CD14-positive monocyte (primary cell): ENCODE measurements around the gene PEDS1. TPM values are rescaled to one million over a fixed set of nuclear protein-coding genes. Genes with fewer than 3 reads are reported as not detected.

Experiments
- DNase-seq, 3 donors: peaks; one replicate each; pipeline ENCODE4 v3.0.0-alpha.2; 2011 to 2022
- H2AFZ ChIP-seq: 2 replicates; pipeline ENCODE4 v1.6.0; 2012; ENCODE audit warnings: mild to moderate bottlenecking, low read depth, low read length, inconsistent platforms; ENCODE audit not compliant: insufficient read depth, poor library complexity, severe bottlenecking
- H3K27ac ChIP-seq, 2 donors: 1 replicate in 1 of 2; 2 replicates in 1 of 2; pipeline ENCODE4 v1.5.1; 2012 to 2013; ENCODE audit warnings: low read length in 2 of 2, control low read depth in 1 of 2, inconsistent platforms in 1 of 2, low read depth in 1 of 2, mild to moderate bottlenecking in 1 of 2
- H3K27me3 ChIP-seq, 2 donors: one replicate each; pipeline versions ENCODE4 v1.6.0 to v1.6.1; 2011 to 2013; ENCODE audit warnings: low read length in 2 of 2; ENCODE audit not compliant: control insufficient read depth in 2 of 2, insufficient read depth in 2 of 2
- H3K36me3 ChIP-seq, 2 donors: replicated peaks in 1 of 2; 1 replicate in 1 of 2; 2 replicates in 1 of 2; pipeline versions ENCODE4 v1.5.1 to v1.6.1; 2012 to 2013; ENCODE audit warnings: low read length in 2 of 2, control low read depth in 1 of 2, inconsistent platforms in 1 of 2, mild to moderate bottlenecking in 1 of 2; ENCODE audit not compliant: insufficient read depth in 2 of 2, control insufficient read depth in 1 of 2
- H3K4me1 ChIP-seq, 2 donors: 1 replicate in 1 of 2; 2 replicates in 1 of 2; pipeline versions ENCODE4 v1.5.1 to v1.6.1; 2012 to 2013; ENCODE audit warnings: low read length in 2 of 2, control low read depth in 1 of 2, inconsistent platforms in 1 of 2, mild to moderate bottlenecking in 1 of 2, moderate library complexity in 1 of 2; ENCODE audit not compliant: insufficient read depth in 2 of 2, control insufficient read depth in 1 of 2
- H3K4me2 ChIP-seq: replicated peaks from 2 replicates; pipeline ENCODE3; 2012; ENCODE audit warnings: low read length, moderate library complexity, mild to moderate bottlenecking; ENCODE audit not compliant: poor library complexity, severe bottlenecking; ENCODE audit errors: extremely low read depth
- H3K4me3 ChIP-seq, 3 experiments: fragments of 200-600 bp in 1 of 3; sonication (generic) in 1 of 3; replicated peaks in 1 of 3; 1 replicate in 2 of 3; 2 replicates in 1 of 3; pipeline ENCODE4 v1.5.1; 2011 to 2013; ENCODE audit warnings: low read length in 3 of 3, mild to moderate bottlenecking in 3 of 3, control low read depth in 2 of 3, low read depth in 2 of 3, inconsistent platforms in 1 of 3, moderate library complexity in 1 of 3
- H3K79me2 ChIP-seq: 2 replicates; pipeline ENCODE4 v1.6.0; 2012; ENCODE audit warnings: mild to moderate bottlenecking, control low read depth, inconsistent platforms, low read length, moderate library complexity; ENCODE audit not compliant: insufficient read depth
- H3K9ac ChIP-seq: 2 replicates; pipeline ENCODE4 v1.6.0; 2017; ENCODE audit warnings: low read length, mild to moderate bottlenecking; ENCODE audit not compliant: insufficient read depth, poor library complexity, severe bottlenecking
- H3K9me3 ChIP-seq, 2 donors: replicated peaks in 1 of 2; 1 replicate in 1 of 2; 2 replicates in 1 of 2; pipeline versions ENCODE4 v1.5.1 to v1.6.1; 2012 to 2013; ENCODE audit warnings: low read length in 2 of 2, control low read depth in 1 of 2; ENCODE audit not compliant: control insufficient read depth in 1 of 2, insufficient read depth in 1 of 2
- H4K20me1 ChIP-seq: 2 replicates; pipeline ENCODE4 v1.6.0; 2012; ENCODE audit warnings: mild to moderate bottlenecking, low read length, control low read depth, moderate library complexity; ENCODE audit not compliant: insufficient read depth
- H3K27ac Mint-ChIP-seq, 7 donors: one replicate each; pipeline ENCODE4 v1.8.0; 2020; ENCODE audit warnings: mild to moderate bottlenecking in 7 of 7, mixed read lengths in 7 of 7, moderate library complexity in 6 of 7, inconsistent platforms in 2 of 7
- H3K27me3 Mint-ChIP-seq, 3 donors: one replicate each; pipeline ENCODE4 v1.8.0; 2021 to 2022; ENCODE audit warnings: low read depth in 3 of 3, mild to moderate bottlenecking in 3 of 3, mixed read lengths in 3 of 3, moderate library complexity in 3 of 3, inconsistent platforms in 1 of 3
- H3K36me3 Mint-ChIP-seq, 2 donors: one replicate each; pipeline ENCODE4 v1.8.0; 2020; ENCODE audit warnings: mixed read lengths in 2 of 2, inconsistent platforms in 1 of 2, mild to moderate bottlenecking in 1 of 2
- H3K4me1 Mint-ChIP-seq: one replicate; pipeline ENCODE4 v1.8.0; 2020; ENCODE audit warnings: mild to moderate bottlenecking, mixed read lengths
- H3K4me3 Mint-ChIP-seq, 2 donors: one replicate each; pipeline ENCODE4 v1.8.0; 2020; ENCODE audit warnings: mild to moderate bottlenecking in 2 of 2, mixed read lengths in 2 of 2, moderate library complexity in 1 of 2
- H3K9me3 Mint-ChIP-seq, 7 donors: one replicate each; pipeline ENCODE4 v1.8.0; 2020 to 2022; ENCODE audit warnings: mixed read lengths in 7 of 7, mild to moderate bottlenecking in 6 of 7, moderate library complexity in 6 of 7, inconsistent platforms in 2 of 7
- CTCF ChIP-seq: fragments of 200-600 bp; IDR thresholded peaks from one replicate; pipeline ENCODE4 v1.8.0; 2022; ENCODE audit warnings: antibody characterized with exemption, mild to moderate bottlenecking
- WGBS: methylation state at CpG from one replicate; pipeline ENCODE4 v1.1.5; 2013; ENCODE audit warnings: missing lambda C conversion rate; ENCODE audit not compliant: insufficient coverage; 5-methylcytosine and 5-hydroxymethylcytosine counted together
- intact Hi-C, 2 donors: fragments of 100-400 bp; cut with micrococcal nuclease; formaldehyde crosslinking; loops; one replicate each; pipeline versions ENCODE4 v1.15.0 to v1.15.1; 2023
- polyA plus RNA-seq, 3 donors: library from polyadenylated mRNA; depleted of rRNA in 1 of 3; unstranded in 2 of 3; stranded (reverse) in 1 of 3; fragments of 300-500 nt in 2 of 3; fragments of >200 nt in 1 of 3; fragmentation: Illumina TruSeq in 2 of 3; gene quantifications; 1 replicate in 2 of 3; 2 replicates in 1 of 3; pipeline ENCODE4 v1.2.3, GENCODE V29; 2012 to 2021

Gene PEDS1
- polyA plus RNA-seq, 3 donors, result 19.6 to 48.1 (median 25.2) TPM

GRCh38 chr20:50196248-50196647 is 42.7 kb upstream of the PEDS1 start:
- no peak for TF ChIP-seq CTCF
- H3K79me2 ChIP-seq, result peaks cover 49% of the 10 kb centered on the region
- Mint-ChIP-seq H3K4me3 (peak overlapping the region in 1 of 2 donors; percentile 62), H3K36me3 (peaks cover 45 to 47% of the 10 kb centered on the region in 2 donors), H3K9me3 (peaks cover 0 to 14% (median 0%) of the 10 kb centered on the region in 7 donors), H3K27me3 (peaks cover 0 to 6% (median 0%) of the 10 kb centered on the region in 3 donors), H3K4me1 (peaks cover 55% of the 10 kb centered on the region), H3K27ac (peak overlapping the region in 6 of 7 donors; percentile 57 to 97 (median 85))
- peaks cover 66% of the 10 kb centered on the region for H4K20me1 ChIP-seq
- 100% methylated on average over 2 of the region's 4 CpGs for WGBS
- peaks cover 43 to 54% of the 10 kb centered on the region in 2 donors for H3K4me1 ChIP-seq
- peak overlapping the region; percentile 15 for H3K4me2 ChIP-seq
- intact Hi-C loops, result no loop called here
- H3K9ac ChIP-seq, result no peak overlapping the region
- no peaks in the 10 kb centered on the region for H3K27me3 ChIP-seq
- H2AFZ ChIP-seq, result no peak overlapping the region
- H3K27ac ChIP-seq, result peak overlapping the region; percentile 44 to 46
- H3K9me3 ChIP-seq, result no peaks in the 10 kb centered on the region
- H3K36me3 ChIP-seq, result peaks cover 24 to 30% of the 10 kb centered on the region in 2 donors
- peak overlapping the region in 1 of 3 experiments; percentile 96 for H3K4me3 ChIP-seq
- no peak for DNase-seq

- Histone ChIP-seq H3K79me2 (peaks cover 54% of the 10 kb centered on the region), H3K4me3 (peak overlapping the region in 2 of 3 experiments; percentile 85 to 96), H3K9ac (no peak overlapping the region), H3K27me3 (no peaks in the 10 kb centered on the region), H3K4me1 (peaks cover 43 to 54% of the 10 kb centered on the region in 2 donors), H4K20me1 (peaks cover 66% of the 10 kb centered on the region), H3K9me3 (no peaks in the 10 kb centered on the region), H3K4me2 (peak overlapping the region; percentile 87), H3K36me3 (peaks cover 24 to 30% of the 10 kb centered on the region in 2 donors), H3K27ac (peak overlapping the region; percentile 88 to 90), H2AFZ (no peak overlapping the region)
- H3K4me1 Mint-ChIP-seq, result peaks cover 52% of the 10 kb centered on the region
- peaks cover 0 to 6% (median 0%) of the 10 kb centered on the region in 3 donors for H3K27me3 Mint-ChIP-seq
- 80% methylated on average over 5 of the region's 13 CpGs for WGBS
- H3K4me3 Mint-ChIP-seq, result peak overlapping the region; percentile 97 to 100
- H3K27ac Mint-ChIP-seq, result peak overlapping the region; percentile 78 to 97 (median 92)
- intact Hi-C loops, result loop anchor here in 1 of 2 donors (2.0 kb wide), 1 partner anchor 25 kb away; no protein-coding TSS in a partner anchor
- peaks cover 0 to 14% (median 0%) of the 10 kb centered on the region in 7 donors for H3K9me3 Mint-ChIP-seq
- TF ChIP-seq CTCF, result no peak
- no peak for DNase-seq
- H3K36me3 Mint-ChIP-seq, result peaks cover 43 to 45% of the 10 kb centered on the region in 2 donors
Measured at GRCh38 chr20:50195524-50196120, 42.1 kb upstream of the PEDS1 start.
